GM21529 (cell line): ENCODE measurements around the gene APOC3.
"Not testable (repeated sequence)": the region's sequence is repeated elsewhere in the genome, so short reads cannot be mapped to it uniquely, and the experiment has no call there.

ENCODE experiments used
- ATAC-seq: cut with Tn5 transposase; IDR thresholded peaks from one replicate; pipeline ENCODE4 v1.9.1; 2021; ENCODE audit not compliant: unreplicated experiment

Gene APOC3

DNA sequence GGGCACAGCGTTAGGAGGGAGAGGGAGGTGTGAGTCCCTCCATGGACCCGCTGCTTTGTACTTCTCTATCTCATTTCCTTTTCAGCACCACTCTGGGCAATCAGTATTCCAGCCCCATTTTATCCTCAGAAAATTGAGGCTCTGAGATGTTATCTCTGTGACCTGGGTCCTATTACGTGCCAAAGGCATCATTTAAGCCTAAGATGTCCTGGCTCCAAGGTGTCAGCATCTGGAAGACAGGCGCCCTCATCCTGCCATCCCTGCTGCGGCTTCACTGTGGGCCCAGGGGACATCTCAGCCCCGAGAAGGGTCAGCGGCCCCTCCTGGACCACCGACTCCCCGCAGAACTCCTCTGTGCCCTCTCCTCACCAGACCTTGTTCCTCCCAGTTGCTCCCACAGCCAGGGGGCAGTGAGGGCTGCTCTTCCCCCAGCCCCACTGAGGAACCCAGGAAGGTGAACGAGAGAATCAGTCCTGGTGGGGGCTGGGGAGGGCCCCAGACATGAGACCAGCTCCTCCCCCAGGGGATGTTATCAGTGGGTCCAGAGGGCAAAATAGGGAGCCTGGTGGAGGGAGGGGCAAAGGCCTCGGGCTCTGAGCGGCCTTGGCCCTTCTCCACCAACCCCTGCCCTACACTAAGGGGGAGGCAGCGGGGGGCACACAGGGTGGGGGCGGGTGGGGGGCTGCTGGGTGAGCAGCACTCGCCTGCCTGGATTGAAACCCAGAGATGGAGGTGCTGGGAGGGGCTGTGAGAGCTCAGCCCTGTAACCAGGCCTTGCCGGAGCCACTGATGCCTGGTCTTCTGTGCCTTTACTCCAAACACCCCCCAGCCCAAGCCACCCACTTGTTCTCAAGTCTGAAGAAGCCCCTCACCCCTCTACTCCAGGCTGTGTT is 829 bp upstream of the APOC3 start:
- no peak for ATAC-seq

DNA sequence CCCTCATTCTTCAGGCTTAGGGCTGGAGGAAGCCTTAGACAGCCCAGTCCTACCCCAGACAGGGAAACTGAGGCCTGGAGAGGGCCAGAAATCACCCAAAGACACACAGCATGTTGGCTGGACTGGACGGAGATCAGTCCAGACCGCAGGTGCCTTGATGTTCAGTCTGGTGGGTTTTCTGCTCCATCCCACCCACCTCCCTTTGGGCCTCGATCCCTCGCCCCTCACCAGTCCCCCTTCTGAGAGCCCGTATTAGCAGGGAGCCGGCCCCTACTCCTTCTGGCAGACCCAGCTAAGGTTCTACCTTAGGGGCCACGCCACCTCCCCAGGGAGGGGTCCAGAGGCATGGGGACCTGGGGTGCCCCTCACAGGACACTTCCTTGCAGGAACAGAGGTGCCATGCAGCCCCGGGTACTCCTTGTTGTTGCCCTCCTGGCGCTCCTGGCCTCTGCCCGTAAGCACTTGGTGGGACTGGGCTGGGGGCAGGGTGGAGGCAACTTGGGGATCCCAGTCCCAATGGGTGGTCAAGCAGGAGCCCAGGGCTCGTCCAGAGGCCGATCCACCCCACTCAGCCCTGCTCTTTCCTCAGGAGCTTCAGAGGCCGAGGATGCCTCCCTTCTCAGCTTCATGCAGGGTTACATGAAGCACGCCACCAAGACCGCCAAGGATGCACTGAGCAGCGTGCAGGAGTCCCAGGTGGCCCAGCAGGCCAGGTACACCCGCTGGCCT is 641 bp downstream of the APOC3 start:
- no peak for ATAC-seq

DNA sequence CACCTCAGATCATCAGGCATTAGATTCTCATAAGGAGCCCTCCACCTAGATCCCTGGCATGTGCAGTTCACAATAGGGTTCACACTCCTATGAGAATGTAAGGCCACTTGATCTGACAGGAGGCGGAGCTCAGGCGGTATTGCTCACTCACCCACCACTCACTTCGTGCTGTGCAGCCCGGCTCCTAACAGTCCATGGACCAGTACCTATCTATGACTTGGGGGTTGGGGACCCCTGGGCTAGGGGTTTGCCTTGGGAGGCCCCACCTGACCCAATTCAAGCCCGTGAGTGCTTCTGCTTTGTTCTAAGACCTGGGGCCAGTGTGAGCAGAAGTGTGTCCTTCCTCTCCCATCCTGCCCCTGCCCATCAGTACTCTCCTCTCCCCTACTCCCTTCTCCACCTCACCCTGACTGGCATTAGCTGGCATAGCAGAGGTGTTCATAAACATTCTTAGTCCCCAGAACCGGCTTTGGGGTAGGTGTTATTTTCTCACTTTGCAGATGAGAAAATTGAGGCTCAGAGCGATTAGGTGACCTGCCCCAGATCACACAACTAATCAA is 2.2 kb downstream of the APOC3 start:
- no peak for ATAC-seq

DNA sequence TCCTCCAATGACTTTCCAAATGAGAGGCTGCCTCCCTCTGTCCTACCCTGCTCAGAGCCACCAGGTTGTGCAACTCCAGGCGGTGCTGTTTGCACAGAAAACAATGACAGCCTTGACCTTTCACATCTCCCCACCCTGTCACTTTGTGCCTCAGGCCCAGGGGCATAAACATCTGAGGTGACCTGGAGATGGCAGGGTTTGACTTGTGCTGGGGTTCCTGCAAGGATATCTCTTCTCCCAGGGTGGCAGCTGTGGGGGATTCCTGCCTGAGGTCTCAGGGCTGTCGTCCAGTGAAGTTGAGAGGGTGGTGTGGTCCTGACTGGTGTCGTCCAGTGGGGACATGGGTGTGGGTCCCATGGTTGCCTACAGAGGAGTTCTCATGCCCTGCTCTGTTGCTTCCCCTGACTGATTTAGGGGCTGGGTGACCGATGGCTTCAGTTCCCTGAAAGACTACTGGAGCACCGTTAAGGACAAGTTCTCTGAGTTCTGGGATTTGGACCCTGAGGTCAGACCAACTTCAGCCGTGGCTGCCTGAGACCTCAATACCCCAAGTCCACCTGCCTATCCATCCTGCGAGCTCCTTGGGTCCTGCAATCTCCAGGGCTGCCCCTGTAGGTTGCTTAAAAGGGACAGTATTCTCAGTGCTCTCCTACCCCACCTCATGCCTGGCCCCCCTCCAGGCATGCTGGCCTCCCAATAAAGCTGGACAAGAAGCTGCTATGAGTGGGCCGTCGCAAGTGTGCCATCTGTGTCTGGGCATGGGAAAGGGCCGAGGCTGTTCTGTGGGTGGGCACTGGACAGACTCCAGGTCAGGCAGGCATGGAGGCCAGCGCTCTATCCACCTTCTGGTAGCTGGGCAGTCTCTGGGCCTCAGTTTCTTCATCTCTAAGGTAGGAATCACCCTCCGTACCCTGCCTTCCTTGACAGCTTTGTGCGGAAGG is 2.9 kb downstream of the APOC3 start:
- ATAC-seq, result no peak

DNA sequence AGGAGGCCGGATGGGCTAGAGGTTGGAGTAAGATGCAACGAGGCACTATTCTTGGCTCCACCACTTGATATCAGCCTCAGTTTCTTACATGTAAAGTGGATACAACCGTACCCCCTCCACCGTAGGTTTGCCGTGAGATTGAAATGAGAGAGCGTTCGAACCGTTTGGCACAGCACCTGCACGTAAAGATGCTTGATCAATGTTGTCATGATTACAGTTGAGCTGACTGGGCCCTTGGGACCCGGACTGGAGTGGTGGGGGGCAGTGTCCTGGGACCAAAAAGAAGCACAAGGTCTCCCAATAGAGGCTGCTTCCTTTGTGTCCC is 3.7 kb downstream of the APOC3 start:
- ATAC-seq, result no peak

DNA sequence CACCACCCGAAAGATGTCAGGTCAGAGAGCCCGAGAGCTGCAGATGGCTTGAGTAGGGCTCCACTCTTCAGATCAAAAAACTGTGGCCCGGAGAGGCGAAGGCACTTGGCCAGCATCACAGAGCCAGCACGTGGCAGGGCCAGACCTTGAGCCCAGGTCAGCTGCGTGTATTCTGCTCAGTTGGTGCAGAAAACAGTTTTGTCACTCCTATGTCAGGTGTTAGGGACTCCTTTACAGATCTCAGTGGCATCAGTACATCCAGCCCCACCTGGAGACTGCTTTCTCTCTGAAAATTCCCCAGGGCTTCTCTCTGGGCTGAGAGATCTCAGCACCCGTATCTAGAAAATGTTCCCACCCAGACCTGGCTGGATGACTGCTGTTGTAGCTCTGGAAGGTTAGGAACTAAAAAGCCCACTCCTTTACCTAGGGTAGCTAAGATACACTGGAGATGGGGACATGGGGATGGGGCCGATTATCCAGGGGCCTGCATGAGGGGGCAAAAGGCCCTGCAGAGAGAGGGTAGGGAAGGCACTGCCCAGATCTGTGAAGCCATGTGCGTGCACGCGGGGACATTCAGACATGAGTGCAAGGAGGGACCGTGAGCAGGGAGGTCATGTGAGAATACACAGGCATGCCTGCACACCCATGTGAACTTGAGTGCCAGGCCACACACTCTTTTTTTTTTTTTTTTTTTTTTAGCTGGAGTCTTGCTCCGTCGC is 4.3 kb downstream of the APOC3 start:
- no peak for ATAC-seq

DNA sequence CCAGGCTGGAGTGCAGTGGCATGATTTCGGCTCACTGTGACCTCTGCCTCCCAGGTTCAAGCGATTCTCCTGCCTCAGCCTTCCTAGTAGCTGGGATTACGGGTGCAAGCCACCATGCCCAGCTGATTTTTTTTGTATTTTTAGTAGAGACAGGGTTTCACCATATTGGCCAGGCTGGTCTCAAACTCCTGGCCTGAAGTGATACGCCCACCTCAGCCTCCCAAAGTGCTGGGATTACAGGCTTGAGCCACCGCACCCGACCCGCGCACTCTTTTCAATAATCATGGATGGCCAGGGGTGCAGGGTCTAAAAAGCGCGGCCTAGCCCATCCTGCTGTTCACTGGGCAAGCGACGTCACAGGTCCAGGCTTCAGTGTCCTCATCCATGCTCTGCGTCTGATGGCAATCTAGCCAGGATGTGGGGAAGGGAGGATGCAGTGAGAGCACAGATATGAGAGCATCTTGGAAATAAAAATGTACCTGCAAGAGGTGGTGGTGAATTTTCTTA is 4.9 kb downstream of the APOC3 start:
- not testable (repeated sequence) for ATAC-seq

DNA sequence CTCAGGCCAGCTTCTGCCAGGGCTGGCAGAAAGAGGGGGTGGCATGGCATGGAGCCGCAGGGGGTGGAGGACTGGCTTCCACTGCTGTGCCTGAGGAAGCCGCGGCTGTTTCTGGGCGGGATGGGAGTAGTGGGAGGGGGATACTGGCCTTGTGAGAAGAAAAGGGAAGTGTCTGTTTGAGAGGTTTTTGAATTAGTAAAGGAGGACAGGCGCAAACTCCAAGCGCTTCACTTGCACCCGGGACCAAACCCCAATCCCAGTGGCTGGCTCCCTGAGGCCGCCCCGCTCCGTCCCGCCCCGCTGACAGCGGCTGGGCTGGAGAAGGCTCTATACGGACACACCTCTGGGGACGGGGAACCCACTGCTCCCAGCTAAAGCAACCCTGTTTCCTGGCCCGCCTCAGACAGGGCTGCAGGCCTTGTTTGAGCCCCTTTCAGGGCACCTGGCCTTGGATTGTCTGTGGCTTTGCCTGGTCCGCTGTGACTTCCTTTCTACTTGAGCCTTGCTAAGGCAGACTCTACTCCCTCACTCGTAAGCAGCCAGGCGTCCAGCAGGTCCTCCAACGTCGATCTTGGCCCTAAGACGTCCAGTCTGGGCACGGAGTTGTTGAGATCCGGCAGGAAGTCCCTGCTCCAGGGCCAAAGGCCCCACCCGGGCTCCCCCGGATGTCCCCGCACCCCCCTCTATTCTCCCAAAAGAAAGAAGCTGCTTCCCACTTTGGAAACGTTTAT is 5.5 kb downstream of the APOC3 start:
- ATAC-seq, result peak; percentile 18

DNA sequence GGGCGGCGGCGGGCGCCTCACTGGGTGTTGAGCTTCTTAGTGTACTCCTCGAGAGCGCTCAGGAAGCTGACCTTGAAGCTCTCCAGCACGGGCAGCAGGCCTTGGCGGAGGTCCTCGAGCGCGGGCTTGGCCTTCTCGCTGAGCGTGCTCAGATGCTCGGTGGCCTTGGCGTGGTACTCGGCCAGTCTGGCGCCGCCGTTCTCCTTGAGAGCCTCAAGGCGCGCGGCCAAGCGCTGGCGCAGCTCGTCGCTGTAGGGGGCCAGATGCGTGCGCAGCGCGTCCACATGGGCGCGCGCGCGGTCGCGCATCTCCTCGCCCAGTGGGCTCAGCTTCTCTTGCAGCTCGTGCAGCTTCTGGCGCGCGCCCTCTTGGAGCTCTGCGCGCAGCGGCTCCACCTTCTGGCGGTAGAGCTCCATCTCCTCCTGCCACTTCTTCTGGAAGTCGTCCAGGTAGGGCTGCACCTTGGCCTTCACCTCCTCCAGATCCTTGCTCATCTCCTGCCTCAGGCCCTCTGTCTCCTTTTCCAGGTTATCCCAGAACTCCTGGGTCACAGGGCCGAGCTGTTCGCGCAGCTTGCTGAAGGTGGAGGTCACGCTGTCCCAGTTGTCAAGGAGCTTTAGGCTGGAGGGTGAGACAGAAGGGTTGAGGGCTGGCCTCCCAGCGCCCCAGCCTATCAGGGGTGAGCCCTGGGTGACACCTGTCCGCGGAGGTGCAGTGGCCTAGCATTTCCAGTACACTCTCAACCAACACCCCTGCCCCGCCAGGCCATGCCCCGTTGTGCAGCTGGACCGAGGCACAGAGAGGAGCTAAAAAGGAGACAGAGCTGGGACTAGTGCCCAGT is 6.3 kb downstream of the APOC3 start:
- ATAC-seq, result peak; percentile 87

DNA sequence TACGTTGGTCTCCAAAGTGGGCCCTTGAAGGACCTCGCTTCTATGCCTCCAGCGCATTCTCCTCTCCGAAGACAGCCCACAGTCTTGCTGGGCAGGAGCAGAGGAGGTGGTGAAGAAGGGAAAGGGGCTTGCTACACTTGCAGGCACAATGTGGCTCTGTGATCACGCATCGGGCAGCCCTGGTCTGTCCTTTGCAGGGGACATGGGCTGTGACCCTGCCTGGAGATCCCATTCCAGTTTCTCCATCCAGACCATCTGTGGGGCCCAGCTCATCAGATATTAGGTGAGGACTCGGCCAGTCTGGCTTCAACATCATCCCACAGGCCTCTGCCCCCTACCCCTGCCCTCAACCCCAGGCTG is 6.9 kb downstream of the APOC3 start:
- no peak for ATAC-seq

DNA sequence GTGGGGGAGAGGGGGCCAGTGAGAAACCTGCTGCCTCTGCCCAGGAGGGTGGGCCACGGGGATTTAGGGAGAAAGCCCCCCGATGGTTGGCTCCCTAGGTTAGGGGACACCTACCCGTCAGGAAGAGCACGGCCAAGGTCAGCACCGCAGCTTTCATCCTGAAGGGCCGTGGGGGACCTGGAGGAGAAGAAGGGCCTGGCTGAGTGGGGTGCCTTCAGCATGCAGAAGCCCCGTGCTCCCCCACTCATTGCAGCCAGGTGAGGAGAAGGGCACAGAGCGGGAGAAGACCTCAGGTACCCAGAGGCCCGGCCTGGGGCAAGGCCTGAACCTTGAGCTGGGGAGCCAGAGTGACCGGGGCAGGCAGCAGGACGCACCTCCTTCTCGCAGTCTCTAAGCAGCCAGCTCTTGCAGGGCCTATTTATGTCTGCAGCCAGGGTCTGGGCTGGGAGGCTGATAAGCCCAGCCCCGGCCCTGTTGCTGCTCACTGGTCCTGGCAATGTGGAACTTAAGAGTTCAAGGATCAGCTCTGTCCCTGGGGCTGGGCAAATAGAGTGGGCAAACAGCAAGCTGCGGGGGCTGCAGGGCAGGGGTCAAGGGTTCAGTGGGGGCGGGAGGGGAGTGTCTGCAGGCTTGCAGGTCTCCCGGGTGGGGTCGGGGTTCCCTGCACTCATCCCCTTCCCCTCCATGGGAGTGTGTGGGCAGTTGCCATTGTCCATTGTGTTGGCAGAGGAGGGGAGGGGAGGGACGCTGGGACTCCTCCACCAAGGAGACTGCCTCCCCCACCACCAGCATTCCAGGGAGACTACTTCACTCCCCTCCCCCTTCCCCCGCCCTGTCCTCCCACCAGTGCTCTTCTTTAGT is 7.8 kb downstream of the APOC3 start, which contains the start of gene APOA1:
Gene APOA1 (minus strand): TSS at position 392 of the 861 bp plus-strand sequence. CDS start 235 bp downstream, at position 157.
- ATAC-seq, result no peak

DNA sequence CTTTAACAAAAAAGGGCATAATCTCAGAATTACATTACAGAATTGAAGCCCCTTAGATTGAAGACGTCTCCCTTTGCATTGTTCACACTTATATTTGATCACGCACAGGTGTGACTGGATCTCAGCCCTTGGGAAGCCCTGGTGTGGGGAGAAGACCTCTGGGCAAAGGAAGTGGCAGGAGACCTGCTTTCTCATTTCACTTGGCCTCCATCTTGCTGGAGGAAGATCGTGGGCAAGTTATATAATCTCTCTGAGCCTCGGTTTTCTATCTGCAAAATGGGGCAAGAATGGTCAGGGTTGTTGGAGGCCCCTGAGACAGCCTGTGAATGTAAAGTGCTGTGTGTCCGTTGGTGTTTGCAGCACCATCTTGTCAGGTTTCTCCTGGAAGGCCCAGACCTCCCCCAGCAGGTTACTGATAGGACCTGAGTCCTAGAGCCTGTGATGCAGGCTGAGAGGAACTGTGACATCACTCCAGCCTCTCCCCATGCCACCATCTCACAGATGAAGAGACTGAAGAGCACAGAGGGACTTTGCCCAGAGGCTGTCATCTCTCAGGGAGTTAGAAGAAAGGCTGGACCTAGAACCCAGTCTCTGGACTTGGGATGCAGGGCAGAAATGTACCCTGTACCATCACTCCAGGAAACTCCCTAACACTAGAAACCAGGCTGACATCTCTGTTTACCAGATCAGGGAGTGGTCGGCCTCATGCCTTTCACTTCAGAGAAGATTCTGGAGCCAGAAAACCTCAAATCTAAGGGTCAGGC is 8.8 kb downstream of the APOC3 start:
- ATAC-seq, result no peak

DNA sequence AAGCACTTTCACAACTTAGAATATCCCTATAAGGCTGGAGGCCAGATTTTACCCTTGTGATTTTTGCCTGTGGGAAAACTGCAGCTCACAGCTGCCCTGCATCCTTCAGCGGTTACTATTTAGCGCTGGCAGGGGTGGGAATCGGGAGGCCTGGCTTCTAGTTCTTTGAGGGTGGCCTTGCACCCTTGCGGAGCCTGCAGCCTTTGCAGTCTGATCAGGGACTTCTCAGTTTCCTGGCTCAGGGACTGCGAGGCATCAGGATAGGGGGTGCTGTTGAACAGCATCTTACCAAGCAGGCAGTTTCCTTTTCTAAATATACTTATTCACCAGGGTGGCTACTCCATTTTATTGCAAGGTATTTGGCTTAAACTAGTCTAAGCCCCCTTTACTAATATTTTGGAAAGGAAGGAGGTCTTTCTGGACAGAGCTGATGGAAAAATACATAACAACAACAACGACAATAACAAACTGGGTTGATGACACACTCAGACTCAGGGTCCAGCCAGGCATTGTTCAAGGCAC is 10.6 kb downstream of the APOC3 start:
- ATAC-seq, result no peak

DNA sequence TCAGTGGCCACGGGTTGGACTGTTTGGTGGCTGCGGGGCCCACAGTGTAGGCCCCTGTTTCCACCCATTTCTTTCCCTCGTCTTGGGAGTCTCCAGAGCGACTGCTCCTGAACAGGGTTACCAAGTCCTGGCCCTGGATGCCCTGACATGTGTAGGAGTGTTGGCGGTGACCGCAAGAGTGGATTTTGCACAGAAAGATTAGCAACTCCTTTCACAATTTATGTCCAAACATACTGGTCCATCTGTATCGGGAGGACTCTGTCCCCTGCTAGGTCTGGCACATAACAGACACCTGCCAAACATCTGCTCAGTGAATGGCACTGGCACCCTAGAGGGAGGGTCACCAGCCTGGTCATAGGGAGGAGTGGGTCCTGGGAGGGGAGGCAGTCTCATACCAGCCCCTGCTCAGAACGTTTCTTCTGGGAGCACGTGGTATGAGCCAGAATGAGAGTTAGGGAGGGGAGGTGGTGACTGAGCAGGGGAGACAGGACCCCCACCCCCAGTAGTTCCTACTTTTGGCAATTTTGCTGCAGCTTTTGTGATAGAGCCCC is 11.1 kb downstream of the APOC3 start:
- ATAC-seq, result no peak

DNA sequence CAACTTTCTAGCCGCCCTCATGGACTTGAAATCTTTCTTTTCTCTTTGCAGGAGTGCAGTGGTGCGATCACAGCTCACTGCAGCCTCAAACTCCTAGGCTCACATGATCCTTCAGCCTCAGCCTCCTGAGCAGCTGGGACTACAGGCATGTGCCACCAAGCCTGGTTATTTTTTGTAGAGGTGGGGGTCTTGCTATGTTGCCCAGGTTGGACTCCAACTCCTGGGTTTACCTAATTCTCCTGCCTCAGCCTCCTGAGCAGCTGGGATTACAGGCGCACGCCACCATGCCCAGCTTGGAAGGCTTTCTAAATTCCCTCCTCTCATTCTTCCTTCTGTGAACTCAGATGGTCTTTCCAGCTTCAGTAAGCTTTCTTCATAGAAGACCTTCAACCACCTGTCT is 12.4 kb downstream of the APOC3 start:
- no peak for ATAC-seq

DNA sequence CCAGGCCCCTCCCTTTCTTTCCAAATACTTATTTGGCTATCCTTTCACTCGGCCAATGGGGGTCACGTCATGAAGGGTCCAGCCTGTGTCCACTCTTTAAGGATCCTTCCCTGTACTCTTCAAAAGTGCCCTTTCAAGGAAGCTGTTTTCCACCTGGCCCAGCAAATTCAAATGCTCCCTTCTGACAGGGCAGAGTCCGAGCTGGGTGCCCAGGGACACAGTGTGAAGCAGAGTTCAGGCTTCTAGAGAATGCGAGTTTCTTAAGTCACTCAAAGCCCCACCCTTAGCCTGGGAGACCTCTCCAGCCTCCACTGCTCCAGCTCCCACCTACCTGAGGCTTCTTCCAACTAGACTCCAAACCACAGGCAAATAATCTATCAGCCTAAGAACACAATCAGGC is 13.2 kb downstream of the APOC3 start:
- ATAC-seq, result no peak
